Hematopoietic multipotent progenitor cell treated with erythropoietin and hydrocortisone succinate and interleukin-3 and kit ligand, for 4 days (in vitro differentiated cells): Measurements from ENCODE around the gene SLC6A8.
"Not testable (repeated sequence)": the region's sequence is repeated elsewhere in the genome, so short reads cannot be mapped to it uniquely, and the experiment has no call there.

Experiments used
- DNase-seq: peaks from one replicate; pipeline ENCODE4 v3.0.0-alpha.2; 2015

Gene SLC6A8

GRCh38 chrX:153672531-153673427 lies 14.9 kb upstream of the SLC6A8 start:
- no peak for DNase-seq

GRCh38 chrX:153673428-153674218 lies 14.1 kb upstream of the SLC6A8 start, which contains the start of gene PNCK:
Gene PNCK (minus strand): TSS chrX:153673813. CDS start chrX:153673076, 737 bp downstream.
- no peak for DNase-seq

- no peak for DNase-seq
Measured at GRCh38 chrX:153674219-153674851, 13.4 kb upstream of the SLC6A8 start.

GRCh38 chrX:153681175-153681574 lies 6.6 kb upstream of the SLC6A8 start:
- DNase-seq = no peak

- not testable (repeated sequence) for DNase-seq
Measured at GRCh38 chrX:153683486-153683885, 4.2 kb upstream of the SLC6A8 start.

- no peak for DNase-seq
Measured at GRCh38 chrX:153684467-153685155, 3.1 kb upstream of the SLC6A8 start.

- no peak for DNase-seq
Measured at GRCh38 chrX:153685156-153685536, 2.6 kb upstream of the SLC6A8 start.

- no peak for DNase-seq
Measured at GRCh38 chrX:153685751-153686696, 1.7 kb upstream of the SLC6A8 start.

GRCh38 chrX:153686711-153687110 lies 1.0 kb upstream of the SLC6A8 start:
- no peak for DNase-seq

- DNase-seq = no peak
Measured at GRCh38 chrX:153688071-153688470, 345 bp downstream of the SLC6A8 start.

- DNase-seq = no peak
Measured at GRCh38 chrX:153688506-153688905, 780 bp downstream of the SLC6A8 start.

- no peak for DNase-seq
Measured at GRCh38 chrX:153688911-153689590, 1.3 kb downstream of the SLC6A8 start.

GRCh38 chrX:153689654-153690465 lies 2.1 kb downstream of the SLC6A8 start:
- peak; percentile 67 for DNase-seq

GRCh38 chrX:153690466-153690865 lies 2.7 kb downstream of the SLC6A8 start:
- no peak for DNase-seq

- not testable (repeated sequence) for DNase-seq
Measured at GRCh38 chrX:153691032-153691827, 3.5 kb downstream of the SLC6A8 start.

GRCh38 chrX:153692003-153692402 lies 4.3 kb downstream of the SLC6A8 start:
- DNase-seq = no peak

GRCh38 chrX:153692611-153693156 lies 5.0 kb downstream of the SLC6A8 start:
- DNase-seq = no peak

- DNase-seq = no peak
Measured at GRCh38 chrX:153693216-153694086, 5.7 kb downstream of the SLC6A8 start.
